HTERT RPE-1 (cell line): ENCODE measurements around the gene NKD1.

Source experiments
- in situ Hi-C: fragments of 300-500 bp; cut with MboI; formaldehyde crosslinking; loops from 4 replicates; pipeline ENCODE4 v1.14.3; 2020; ENCODE audit warnings: low sequenced_read_pairs

NKD1 gene

GRCh38 chr16:50666658-50667496, 118.7 kb downstream of the NKD1 start:
- in situ Hi-C loops = no loop called here

GRCh38 chr16:50667497-50668367, 119.5 kb downstream of the NKD1 start:
- in situ Hi-C loops = no loop called here

- in situ Hi-C loops = no loop called here
Measured at GRCh38 chr16:50668368-50669008, 120.3 kb downstream of the NKD1 start.

GRCh38 chr16:50669741-50670140, 121.5 kb downstream of the NKD1 start:
- in situ Hi-C loops = no loop called here

- in situ Hi-C loops = no loop called here
Measured at GRCh38 chr16:50670476-50670875, 122.3 kb downstream of the NKD1 start.

- in situ Hi-C loops = no loop called here
Measured at GRCh38 chr16:50671644-50672260, 123.6 kb downstream of the NKD1 start.

GRCh38 chr16:50673496-50674275, 125.5 kb downstream of the NKD1 start:
- in situ Hi-C loops = no loop called here

GRCh38 chr16:50674831-50675230, 126.6 kb downstream of the NKD1 start:
- in situ Hi-C loops = no loop called here

GRCh38 chr16:50675686-50676610, 127.8 kb downstream of the NKD1 start:
- in situ Hi-C loops = no loop called here

- in situ Hi-C loops = no loop called here
Measured at GRCh38 chr16:50676684-50677225, 128.6 kb downstream of the NKD1 start.

GRCh38 chr16:50677351-50677750, 129.2 kb downstream of the NKD1 start:
- in situ Hi-C loops = no loop called here

GRCh38 chr16:50678531-50678930, 130.3 kb downstream of the NKD1 start:
- in situ Hi-C loops = no loop called here

GRCh38 chr16:50679266-50679665, 131.1 kb downstream of the NKD1 start:
- in situ Hi-C loops = no loop called here

GRCh38 chr16:50679676-50680555, 131.7 kb downstream of the NKD1 start:
- in situ Hi-C loops = no loop called here

GRCh38 chr16:50680556-50680893, 132.3 kb downstream of the NKD1 start:
- in situ Hi-C loops = no loop called here

GRCh38 chr16:50681021-50681885, 133.1 kb downstream of the NKD1 start, which contains the start of gene SNX20:
SNX20 (minus strand) TSS chr16:50681312; CDS start chr16:50677526, 3,786 bp downstream.
- in situ Hi-C loops = no loop called here
